ENCODE measurements around the gene APCS.

The APCS gene, protein sequence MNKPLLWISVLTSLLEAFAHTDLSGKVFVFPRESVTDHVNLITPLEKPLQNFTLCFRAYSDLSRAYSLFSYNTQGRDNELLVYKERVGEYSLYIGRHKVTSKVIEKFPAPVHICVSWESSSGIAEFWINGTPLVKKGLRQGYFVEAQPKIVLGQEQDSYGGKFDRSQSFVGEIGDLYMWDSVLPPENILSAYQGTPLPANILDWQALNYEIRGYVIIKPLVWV

GRCh38 chr1:159587461-159587951, at the start of gene APCS:
Gene APCS, plus strand, starts transcription at chr1:159587826. Its CDS starts 96 bp downstream, at chr1:159587922.
- no peak for DNase-seq

GRCh38 chr1:159548126-159548525, 39.5 kb upstream of the APCS start:
- no peak for DNase-seq

DNA sequence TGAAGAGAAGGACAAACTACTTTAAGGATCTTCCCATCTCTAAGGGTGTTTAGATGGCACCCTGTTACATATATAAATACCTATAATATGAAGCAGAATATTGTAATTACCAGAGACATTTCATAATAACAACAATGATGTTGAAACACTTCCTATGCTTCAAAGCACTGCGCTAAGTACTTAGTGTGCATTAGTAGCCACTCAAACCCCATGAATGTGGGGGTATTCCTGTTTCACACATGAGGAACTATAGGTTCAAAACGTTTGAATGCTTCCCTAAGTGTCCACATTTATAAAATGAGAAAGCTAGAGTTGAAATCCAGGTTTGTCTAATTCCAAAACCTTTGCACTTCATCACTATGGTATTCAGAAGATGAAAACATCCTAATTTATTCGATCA, 33.4 kb upstream of the APCS start:
- DNase-seq, result no peak

DNA sequence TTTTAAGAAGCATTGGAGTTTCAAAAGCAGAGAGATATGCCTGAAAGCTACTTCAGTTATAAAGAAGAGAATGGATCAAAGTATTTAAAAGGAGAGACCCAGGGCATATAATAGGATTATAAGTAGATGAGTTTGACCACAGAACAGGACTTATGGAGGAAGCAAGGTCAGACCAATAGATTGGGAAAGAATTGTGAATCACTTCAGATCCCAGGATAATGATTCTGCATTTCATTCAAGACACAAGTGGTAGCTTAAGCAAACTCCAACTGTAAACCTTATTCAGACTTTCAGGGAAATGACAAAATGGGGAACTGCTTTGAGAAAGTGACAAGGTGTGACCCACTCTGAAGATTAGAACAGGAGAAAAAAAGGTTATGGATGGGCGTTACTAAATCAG, 32.9 kb upstream of the APCS start:
- DNase-seq, result no peak

- no peak for DNase-seq
Measured at GRCh38 chr1:159556931-159557369, 30.7 kb upstream of the APCS start.

DNA sequence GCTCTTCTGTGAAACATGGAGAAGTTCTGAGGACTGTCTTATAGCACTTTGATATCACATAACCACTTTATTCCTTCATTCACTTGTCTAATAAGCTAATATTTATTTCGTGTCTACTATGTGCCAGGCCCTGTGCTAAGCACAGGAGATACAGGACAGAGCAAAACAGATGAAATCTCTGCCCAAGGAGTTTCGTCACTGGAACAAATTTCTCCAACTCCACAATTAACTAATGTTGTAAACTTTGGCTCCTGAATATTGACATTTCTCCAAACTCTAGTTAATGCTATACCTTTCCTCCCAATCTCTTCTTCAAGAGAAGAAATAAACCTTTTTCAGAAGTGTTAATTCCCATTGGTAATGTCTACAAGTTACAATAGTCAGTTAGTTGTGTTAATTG, 27.0 kb upstream of the APCS start:
- no peak for DNase-seq

DNA sequence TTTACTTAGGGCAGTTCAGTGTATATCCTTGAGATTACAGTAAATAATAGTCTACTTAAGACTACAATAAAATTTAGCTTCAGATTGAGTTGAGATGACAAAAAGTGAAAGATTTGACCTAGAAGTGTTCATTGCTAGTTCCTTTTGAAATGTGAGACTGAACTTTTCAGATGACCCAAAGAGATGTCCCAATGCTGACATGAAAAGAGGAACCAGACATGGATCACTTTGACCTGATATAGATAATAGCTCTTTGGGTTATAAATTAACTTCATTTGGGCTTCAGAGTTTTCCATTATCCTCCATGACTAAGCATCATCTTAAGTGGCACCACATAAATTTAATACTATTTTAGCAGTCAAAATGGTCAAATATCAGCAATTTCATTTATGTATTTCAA, 26.1 kb upstream of the APCS start:
- DNase-seq, result no peak

DNA sequence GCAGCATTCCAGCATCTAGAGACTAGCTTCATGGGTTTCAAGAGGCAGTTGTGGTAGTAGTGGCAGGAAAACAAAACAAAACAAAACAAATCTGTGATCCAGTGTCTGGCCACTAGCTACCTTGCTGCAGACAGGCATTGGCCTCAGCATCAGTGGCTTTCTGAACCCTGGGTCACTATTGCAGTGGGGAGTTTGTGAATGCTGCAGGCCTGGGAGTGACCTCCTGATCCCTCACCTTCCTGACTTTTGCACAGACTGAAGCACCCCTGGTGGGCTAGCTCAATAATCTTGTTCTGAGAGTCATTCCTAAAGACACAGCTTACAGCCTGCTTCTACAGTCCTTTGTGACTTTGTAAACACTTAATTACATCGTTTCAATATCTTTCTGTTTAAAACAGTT, 24.9 kb upstream of the APCS start:
- DNase-seq, result no peak

GRCh38 chr1:159577446-159577845, 10.2 kb upstream of the APCS start:
- no peak for DNase-seq

- no peak for DNase-seq
Measured at GRCh38 chr1:159580340-159580739, 7.3 kb upstream of the APCS start.

DNA sequence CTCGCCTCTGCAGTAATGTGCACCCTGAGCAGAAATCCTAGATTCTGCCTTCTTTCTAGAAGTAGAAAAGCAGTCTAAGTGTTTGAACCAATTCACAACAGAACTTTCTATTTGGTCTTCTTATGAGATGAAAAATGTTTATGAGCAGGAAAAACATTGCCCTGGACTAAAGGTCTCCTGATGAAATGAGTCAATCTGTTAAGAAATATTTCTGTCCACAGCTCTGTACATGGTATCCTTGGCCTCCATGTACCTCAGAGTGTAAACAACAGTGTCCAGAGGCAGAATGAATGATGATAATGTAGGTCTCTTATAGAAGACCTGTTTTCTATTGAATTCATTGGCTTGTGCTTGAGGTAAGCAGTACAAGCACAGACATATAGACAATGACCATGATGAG, 6.2 kb upstream of the APCS start:
- DNase-seq, result no peak

- no peak for DNase-seq
Measured at GRCh38 chr1:159584536-159584935, 3.1 kb upstream of the APCS start.

DNA sequence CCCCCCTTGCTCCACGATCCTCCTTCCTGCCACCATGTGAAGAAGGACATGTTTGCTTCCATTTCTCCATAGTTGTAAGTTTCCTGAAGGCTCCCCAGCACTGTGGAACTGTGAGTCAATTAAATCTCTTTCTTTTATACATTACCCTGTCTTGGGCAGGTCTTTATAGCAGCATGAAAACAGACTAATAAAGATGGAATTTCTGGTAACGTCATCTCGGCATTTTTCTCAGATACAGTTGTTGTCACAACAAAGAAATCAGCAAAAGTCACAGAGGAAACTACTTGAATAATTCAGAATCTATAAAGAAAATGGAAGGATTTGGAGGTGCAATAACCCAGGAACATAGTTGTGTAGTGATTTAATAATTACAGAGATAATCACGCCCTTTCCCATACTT, 4.4 kb downstream of the APCS start:
- no peak for DNase-seq

- DNase-seq, result no peak
Measured at GRCh38 chr1:159594625-159595405, 7.2 kb downstream of the APCS start.

- no peak for DNase-seq
Measured at GRCh38 chr1:159598196-159598595, 10.6 kb downstream of the APCS start.

- DNase-seq, result no peak
Measured at GRCh38 chr1:159600894-159601293, 13.3 kb downstream of the APCS start.

- DNase-seq, result no peak
Measured at GRCh38 chr1:159602501-159602999, 14.9 kb downstream of the APCS start.

GRCh38 chr1:159612211-159612885, 24.7 kb downstream of the APCS start:
- no peak for DNase-seq

GRCh38 chr1:159632922-159633321, 45.3 kb downstream of the APCS start:
- no peak for DNase-seq

All from Kasumi-1 (cell line).